Stimulated activated CD8-positive, alpha-beta memory T cell treated with anti-CD3 and anti-CD28 coated beads, Interleukin-12 subunit alpha, Interleukin-12 subunit beta, amount 100 ng/mL, for 4 hours (primary cell): ENCODE data around the gene TRIP10.

Experiments
- DNase-seq: peaks from one replicate; pipeline ENCODE4 v3.0.0-alpha.2; 2020; ENCODE audit warnings: low read depth

The TRIP10 gene

GRCh38 chr19:6728346-6728745, 11.1 kb upstream of the TRIP10 start:
- no peak for DNase-seq

- DNase-seq: no peak
Observed at GRCh38 chr19:6729573-6730152, 9.8 kb upstream of the TRIP10 start.

GRCh38 chr19:6730153-6730804, 9.2 kb upstream of the TRIP10 start:
- DNase-seq: no peak

GRCh38 chr19:6730941-6731670, 8.4 kb upstream of the TRIP10 start:
- DNase-seq: no peak

- no peak for DNase-seq
Observed at GRCh38 chr19:6731822-6732221, 7.7 kb upstream of the TRIP10 start.

GRCh38 chr19:6732803-6733337, 6.6 kb upstream of the TRIP10 start:
- DNase-seq: no peak

- no peak for DNase-seq
Observed at GRCh38 chr19:6733338-6734095, 6.0 kb upstream of the TRIP10 start.

- no peak for DNase-seq
Observed at GRCh38 chr19:6734096-6734696, 5.3 kb upstream of the TRIP10 start.

GRCh38 chr19:6735181-6735911, 4.1 kb upstream of the TRIP10 start:
- no peak for DNase-seq

GRCh38 chr19:6736169-6736916, 3.1 kb upstream of the TRIP10 start:
- DNase-seq: peak; percentile 51

- no peak for DNase-seq
Observed at GRCh38 chr19:6736917-6737283, 2.6 kb upstream of the TRIP10 start.

- peak; percentile 99 for DNase-seq
Observed at GRCh38 chr19:6737284-6737872, 2.1 kb upstream of the TRIP10 start, which contains the start of gene GPR108. Gene GPR108 (minus strand): TSS chr19:6737580. CDS start chr19:6737576, 4 bp downstream.

- DNase-seq: peak; percentile 55
Observed at GRCh38 chr19:6737873-6738786, 1.4 kb upstream of the TRIP10 start.

- DNase-seq: no peak
Observed at GRCh38 chr19:6738787-6739389, 592 bp upstream of the TRIP10 start.

GRCh38 chr19:6739883-6740588, 556 bp downstream of the TRIP10 start:
- no peak for DNase-seq

- DNase-seq: no peak
Observed at GRCh38 chr19:6740589-6741343, 1.3 kb downstream of the TRIP10 start.

- DNase-seq: no peak
Observed at GRCh38 chr19:6743066-6743465, 3.6 kb downstream of the TRIP10 start.
